Upper lobe of left lung (tissue), 4 donors: ENCODE measurements around the gene SLC5A12.

Experiments
- EP300 ChIP-seq, 4 donors: sonication (generic); formaldehyde crosslinking; IDR thresholded peaks; one replicate each; pipeline ENCODE4 v1.5.1; 2017; ENCODE audit warnings: antibody characterized with exemption in 4 of 4, control low read depth in 2 of 4
- POLR2A ChIP-seq, 4 donors: fragments of 450-650 bp; IDR thresholded peaks; one replicate each; pipeline ENCODE4 v1.5.1; 2016 to 2017; ENCODE audit warnings: antibody characterized with exemption in 4 of 4, mild to moderate bottlenecking in 2 of 4
- POLR2AphosphoS5 ChIP-seq, 2 donors: sonication (generic); formaldehyde crosslinking; IDR thresholded peaks; one replicate each; pipeline ENCODE4 v1.5.1; 2017; ENCODE audit warnings: antibody characterized with exemption in 2 of 2
- TF ChIP-seq, protein P1 (sequence below), 6 experiments: fragments of 450-650 bp in 4 of 6; fragments of 200-600 bp in 2 of 6; sonication (generic) in 2 of 6; IDR thresholded peaks; one replicate each; pipeline ENCODE4 v1.5.1; 2016 to 2019; ENCODE audit warnings: antibody characterized with exemption in 6 of 6

DNA sequence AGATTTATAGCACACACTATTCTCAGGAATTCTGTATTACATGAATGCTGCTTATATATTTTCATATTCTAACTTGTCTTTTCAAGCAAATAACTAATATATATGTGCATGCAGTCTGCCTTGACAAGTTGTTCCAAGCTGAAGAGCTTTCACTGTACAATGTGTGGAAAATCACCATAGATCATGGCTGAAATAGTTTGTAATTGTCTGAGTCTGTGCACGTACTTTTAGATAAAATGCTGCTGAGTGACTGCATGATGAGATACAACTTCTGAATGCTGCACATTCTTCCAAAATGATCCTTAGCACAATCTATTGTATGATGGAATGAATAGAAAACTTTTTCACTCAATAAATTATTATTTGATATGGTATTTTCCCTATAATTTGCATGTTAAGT lies 58.9 kb downstream of the SLC5A12 start:
- TF ChIP-seq, protein P1, sequence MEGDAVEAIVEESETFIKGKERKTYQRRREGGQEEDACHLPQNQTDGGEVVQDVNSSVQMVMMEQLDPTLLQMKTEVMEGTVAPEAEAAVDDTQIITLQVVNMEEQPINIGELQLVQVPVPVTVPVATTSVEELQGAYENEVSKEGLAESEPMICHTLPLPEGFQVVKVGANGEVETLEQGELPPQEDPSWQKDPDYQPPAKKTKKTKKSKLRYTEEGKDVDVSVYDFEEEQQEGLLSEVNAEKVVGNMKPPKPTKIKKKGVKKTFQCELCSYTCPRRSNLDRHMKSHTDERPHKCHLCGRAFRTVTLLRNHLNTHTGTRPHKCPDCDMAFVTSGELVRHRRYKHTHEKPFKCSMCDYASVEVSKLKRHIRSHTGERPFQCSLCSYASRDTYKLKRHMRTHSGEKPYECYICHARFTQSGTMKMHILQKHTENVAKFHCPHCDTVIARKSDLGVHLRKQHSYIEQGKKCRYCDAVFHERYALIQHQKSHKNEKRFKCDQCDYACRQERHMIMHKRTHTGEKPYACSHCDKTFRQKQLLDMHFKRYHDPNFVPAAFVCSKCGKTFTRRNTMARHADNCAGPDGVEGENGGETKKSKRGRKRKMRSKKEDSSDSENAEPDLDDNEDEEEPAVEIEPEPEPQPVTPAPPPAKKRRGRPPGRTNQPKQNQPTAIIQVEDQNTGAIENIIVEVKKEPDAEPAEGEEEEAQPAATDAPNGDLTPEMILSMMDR (IDR thresholded peaks at IDR 0.05): no peak
- no peak for TF ChIP-seq EP300 (IDR thresholded peaks at IDR 0.05)
- TF ChIP-seq POLR2A (IDR thresholded peaks at IDR 0.05): no peak
- TF ChIP-seq POLR2AphosphoS5 (IDR thresholded peaks at IDR 0.05): no peak
